HG03095 (cell line): ENCODE data around the gene ATG5.
"Not testable (repeated sequence)": the region's sequence is repeated elsewhere in the genome, so short reads cannot be mapped to it uniquely, and the experiment has no call there.

Source experiments
- ATAC-seq: cut with Tn5 transposase; IDR thresholded peaks from one replicate; pipeline ENCODE4 v1.9.1; 2021; ENCODE audit warnings: moderate library complexity; ENCODE audit not compliant: unreplicated experiment

ATG5 gene

DNA sequence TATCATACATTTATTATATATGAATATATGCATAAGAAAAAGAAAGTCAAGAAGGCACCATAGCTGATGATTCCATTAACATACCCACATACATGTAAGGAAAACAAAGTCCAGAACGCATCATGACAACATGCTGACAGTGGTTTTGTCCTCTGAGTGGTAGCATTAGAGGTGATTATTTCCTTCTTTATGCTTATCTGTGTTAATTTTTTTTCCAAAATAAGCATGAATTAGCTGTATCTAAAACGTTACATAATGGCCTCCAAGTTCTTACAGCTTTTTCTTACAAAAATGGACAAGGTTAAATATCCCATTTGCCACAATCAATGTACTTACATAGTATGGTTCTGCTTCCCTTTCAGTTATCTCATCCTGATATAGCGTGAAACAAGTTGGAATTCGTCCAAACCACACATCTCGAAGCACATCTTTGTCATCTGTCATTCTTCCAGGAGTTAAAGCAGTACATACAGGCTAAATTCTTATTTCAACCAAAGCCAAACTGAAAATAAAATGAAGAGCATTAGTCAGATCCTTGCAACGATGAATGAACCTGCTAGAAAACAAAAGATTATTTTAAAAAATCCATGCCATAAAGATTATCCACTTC, 9.7 kb downstream of the ATG5 start:
- no peak for ATAC-seq

DNA sequence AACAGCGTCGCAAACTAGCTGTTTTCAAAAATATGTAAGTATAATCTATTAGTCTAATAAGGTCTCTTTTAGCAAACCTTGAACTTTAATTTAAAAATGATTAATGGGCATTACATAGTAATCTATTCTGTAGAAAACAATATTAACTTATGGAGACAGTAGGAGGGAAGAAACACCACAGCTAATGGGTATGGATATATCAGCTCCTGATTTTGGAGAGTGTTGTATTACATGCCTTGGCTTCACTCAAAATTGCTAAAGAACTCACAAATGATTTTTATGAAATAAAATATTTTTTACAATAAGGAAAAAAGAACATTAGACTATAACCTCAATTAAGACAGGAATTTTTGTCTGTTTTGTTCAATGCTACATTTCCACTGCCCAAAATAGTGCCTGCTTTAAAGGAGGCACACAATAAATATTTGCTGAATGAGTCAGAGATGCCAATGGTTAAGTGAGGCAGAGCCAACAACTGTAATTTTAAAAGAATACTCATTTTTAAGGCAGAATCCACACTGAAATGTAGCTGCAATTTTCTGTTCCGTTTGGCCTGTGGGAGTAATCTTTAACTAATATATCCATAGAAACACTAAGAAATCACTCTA, 15.7 kb downstream of the ATG5 start:
- ATAC-seq, result no peak

DNA sequence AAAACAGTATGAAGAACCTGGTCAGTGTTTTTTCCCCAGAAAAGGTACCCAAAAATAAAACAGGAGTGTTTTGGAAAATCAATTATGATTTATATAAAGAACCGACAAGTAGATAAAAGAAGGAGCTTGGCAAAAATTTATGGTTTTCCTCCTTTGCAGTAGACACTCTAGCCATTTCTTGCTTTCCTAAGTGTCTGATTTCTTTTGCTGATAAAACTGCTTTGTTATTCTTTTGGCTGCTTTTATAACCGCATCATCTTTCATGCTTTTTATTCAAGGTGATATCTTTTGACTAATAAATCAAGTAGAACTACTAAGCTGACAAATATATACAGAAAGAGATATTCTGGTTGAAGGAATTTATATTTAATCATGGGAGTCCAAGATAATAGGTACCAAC, 16.6 kb downstream of the ATG5 start:
- ATAC-seq, result no peak

DNA sequence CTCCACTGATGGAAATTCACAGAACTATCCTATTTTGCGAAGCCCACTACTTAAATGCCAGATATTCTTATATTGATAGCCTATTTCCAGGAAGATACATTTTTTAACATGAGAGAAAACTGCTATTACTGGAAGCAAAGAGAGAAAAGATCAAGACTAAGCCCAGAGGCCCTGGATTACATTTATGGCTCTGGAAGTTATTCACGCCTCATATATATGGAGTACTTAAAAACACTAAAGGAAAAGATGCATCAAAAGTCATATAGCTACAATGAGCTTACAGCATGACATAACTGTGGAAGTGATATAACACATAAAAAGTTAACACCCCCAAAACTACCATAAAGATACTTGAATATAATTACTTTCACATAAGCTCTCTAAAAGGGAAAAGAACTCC, 19.8 kb downstream of the ATG5 start:
- no peak for ATAC-seq

DNA sequence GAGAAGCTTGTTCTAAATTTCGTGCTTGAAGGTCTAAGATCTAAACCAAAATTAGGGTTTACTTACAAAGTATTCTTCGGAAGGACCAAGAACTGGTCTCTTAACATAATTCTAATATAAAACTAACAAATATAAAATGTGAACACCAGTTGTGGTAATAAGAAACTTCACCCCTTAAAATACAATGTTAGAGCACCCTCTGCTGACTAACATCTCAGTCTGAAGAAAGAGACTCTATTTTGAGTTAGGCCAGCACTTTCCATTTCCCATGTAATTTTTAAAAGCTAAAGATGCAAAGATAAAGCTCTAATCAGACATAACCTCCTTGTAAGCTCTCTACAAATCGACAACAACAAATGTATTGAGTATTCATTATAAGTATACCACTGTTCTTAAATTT, 24.6 kb downstream of the ATG5 start:
- ATAC-seq, result no peak

DNA sequence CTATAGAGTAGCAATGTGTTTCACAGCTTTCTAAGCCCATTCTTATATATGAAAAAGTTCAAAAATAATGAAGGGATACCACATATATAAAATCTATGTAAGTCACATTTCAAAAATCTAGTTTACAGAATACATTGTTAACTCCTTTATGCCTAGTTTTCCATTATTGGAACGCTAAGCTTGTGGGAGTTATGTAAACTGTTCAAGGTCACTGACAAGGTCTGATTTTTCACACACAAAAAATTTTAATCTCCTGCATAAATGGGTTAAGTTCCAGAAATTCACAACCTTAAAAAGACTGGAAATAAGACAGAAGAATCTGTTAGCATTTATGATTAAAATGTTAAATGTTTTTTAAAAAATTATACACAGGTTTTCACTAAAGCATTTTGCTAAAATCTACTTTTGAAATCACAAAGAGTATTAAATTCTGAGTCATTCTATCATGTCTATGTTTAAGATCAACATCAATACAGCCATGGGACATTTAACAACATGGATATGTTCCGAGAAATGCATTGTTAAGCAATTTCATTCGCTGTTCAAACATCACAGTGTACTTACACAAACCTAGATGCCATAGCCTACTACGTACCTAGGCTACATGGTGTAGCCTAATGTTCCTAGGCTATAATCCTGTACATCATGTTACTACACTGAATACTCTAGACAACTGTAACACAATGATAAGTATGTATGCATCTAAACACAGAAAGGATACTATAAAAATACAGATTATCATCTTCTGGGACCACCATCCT, 25.4 kb downstream of the ATG5 start:
- ATAC-seq, result no peak

DNA sequence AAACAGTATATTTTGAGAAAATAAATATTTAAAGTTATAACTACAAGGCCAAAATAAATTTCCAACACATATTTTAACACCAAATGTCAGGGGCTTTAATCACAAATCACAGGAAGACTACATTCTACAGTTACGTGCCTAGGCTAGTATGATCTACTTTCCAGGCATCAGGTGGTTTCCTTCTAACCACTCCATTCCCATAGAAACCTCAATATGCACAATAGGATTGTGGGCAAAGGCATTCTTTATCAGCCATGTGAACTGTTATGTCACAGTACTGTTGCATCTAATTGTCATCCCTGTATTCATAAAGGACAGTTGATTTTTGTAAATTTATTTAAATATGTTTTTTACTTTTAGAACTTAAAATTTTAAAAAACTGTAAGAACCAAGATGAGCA, 32.4 kb downstream of the ATG5 start:
- no peak for ATAC-seq

DNA sequence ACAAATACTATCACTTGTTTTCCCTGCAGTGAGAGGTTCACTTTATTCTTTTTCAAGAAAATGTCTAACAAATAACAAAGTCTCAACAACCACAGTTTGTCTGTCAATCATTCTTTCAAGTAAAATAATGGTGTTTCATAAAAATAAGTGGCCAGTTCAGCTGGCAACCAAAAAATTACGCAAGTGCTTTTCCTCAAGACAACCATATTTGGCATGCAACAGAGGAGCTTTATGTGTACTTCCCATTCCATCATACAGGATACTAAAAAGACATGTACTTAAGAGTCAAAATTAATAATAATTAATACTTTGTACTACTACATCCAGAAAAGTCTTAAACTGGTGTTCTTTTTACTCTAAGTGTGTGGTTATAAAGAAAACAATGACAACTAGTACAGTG, 34.6 kb downstream of the ATG5 start:
- ATAC-seq, result no peak

DNA sequence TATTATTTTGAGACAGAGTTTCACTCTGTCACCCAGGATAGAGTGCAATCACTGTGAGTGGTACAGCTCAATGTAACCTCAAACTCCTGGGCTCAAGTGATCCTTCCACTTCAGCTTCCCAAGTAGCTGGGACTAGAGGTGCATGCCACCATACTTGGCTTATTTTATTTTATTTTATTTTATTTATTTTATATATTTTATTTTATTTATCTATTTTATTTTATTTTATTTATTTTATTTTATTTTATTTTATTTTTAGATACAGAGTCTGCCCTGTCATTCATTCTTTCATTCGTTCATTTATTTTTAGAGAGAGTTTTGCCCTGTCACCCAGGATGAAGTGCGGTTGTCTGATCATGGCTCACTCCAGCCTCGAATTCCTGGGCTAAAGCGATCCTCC, 35.5 kb downstream of the ATG5 start:
- no peak for ATAC-seq

DNA sequence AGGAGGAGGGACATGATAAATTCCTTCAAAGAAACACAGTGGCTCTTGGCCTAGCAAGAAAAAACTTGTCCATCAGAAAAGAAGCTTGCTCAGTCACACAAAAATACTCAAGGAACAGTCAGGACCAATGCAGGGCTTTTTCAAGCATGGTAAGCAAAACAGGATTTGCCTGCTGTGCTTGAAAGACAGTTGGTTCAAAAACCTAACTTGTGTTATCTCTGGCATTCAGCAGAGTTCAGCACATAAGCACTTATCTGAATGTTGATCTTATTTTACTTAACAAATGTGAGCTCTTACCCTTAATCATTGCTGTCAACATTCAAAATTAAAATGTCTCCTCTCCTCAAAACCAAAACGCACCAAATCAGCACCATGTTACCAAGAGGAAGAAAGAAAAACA, 38.3 kb downstream of the ATG5 start:
- no peak for ATAC-seq

DNA sequence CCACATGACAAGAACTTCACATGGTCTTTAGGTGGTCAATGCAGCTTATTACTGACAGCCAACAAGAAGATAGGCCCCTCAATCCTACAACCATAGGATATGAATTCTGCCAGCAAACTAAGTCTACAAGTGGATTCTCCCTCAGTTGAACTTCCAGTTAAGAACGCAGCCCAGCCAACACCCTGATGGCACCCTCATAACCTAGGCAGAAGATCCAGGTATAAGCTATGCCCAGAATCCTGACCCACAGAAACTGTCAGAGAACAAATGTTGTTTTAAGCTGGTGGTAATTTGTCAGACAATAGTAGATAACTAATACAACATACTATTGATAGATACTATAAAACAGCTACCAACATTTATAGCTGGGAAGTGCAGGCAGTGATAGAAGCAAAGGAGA, 38.8 kb downstream of the ATG5 start:
- no peak for ATAC-seq

DNA sequence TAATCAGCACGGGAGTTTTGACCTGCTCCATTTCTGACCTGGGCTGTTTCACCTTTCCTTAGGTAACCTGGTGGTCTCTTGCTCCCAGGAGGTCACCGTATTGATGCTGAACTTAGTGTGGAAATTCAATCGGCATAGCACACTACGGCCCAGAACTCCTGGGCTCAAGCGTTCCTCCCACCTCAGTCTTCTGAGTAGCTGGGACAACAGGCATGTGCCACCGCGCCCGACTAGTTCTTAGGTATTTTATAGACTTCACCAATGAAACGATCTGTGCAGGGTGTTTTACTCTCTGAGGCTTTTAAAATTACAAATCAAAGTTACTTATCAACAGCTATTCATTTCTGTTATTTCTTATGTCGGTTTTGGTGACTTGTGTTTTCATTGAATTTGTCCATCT, 42.1 kb downstream of the ATG5 start:
- ATAC-seq, result no peak

DNA sequence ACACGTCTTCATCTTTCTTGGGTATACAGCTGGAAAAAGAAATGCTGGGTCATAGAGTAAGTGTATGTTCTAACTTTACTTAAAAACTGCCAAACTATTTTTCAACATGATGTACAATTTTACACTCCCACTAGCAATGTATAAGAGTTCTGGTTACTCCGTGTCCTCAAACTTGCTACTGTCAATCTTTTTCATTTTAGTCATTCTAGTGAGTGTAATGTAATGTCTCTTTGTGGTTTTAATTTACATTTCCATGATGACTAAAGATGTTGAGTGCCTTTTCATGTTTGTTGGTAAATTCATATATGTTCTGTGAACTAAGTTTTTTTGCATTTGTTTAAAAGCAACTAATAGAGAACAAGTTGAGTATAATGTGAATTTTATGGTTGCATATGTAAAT, 43.9 kb downstream of the ATG5 start:
- ATAC-seq, result no peak

DNA sequence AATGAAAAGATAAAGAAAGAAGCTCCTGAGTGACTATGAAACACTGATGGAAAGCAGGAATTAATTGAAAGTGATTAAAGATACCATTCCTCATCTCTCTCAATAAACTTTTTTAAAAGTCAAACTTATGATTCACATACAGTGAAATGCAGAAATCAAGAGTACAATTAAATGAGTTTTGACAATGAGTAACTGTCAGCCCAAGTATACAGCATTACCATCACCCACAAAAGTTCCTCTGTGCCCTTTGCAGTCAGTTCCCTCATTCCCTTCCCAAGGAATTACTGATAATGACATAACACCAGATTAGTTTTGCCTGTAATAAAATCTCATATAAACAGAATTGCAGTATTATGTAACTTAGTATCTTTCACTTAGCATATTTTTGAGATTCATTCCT, 44.5 kb downstream of the ATG5 start:
- ATAC-seq, result no peak

DNA sequence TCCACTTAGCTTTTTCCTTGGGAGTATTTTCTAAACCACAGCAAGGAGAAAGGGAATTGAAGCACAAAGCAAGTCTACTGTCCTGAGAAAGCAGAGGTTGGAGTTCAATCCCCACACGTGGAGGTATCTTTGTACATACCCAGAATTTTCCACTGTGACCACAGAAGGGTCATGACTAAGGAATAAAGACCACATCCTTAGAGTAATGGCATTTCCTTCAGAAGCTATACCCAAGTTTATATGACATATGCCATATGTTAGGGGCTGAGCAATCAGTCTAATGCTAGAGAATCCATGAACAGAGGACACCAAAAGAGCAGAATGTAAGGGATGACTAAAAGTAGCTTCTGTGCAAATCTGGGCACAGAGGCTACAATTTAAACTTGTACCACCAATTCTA, 46.4 kb downstream of the ATG5 start:
- no peak for ATAC-seq

DNA sequence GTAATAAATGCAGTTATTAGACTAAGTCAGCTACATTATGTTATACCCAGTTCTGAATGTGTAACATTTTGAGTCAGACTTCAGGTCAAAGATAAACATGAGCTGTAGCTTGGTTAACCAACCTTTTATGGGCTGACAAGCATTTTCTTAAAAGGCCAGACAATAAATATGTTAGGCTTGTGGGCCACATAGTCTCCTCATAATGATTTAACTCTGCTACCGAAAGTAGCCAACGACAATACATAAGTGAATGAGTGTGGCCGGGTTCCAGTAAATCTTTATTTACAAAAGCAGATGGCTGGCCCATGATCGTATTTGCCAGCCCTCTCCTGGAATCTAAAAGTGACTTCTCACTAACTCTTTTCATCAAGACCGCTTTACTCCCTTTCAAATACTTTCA, 49.9 kb downstream of the ATG5 start:
- no peak for ATAC-seq

DNA sequence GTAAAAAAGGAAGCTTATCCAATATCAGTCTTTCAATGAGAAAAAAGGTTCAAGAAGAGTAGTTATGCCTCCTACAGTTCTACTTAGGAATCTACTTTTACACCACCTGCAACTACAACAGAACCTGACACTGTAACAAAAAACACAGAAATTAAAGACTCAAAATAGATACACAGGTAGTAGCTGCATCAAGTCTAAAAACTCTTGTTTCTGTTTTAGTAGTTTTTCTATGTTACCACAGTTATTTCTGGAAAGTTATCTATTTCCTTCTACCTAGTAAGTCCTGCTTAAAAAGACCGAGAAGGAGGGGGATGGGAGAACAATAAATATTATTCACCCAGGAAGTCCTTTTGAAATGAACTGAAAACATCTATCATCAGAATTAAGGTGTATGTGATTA, 52.5 kb downstream of the ATG5 start:
- no peak for ATAC-seq

DNA sequence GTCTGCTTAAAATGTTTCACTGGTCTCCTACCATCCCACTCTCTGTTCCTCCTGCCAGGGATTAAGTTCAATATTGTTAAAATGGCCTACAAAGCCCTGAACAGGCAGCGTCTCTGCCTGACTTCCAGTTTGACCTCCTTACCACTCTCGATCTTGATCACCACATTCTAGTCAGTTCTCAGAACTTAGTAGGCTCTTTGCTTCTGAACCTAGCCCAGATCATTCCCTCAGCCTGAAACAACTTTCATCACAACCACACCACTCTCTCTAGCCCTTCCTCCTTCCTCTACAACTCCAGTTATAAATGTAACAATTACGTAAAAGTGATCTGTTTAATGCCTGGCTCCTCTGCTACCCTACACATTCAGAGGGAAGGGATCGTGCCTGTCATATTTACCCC, 53.3 kb downstream of the ATG5 start:
- ATAC-seq, result no peak

DNA sequence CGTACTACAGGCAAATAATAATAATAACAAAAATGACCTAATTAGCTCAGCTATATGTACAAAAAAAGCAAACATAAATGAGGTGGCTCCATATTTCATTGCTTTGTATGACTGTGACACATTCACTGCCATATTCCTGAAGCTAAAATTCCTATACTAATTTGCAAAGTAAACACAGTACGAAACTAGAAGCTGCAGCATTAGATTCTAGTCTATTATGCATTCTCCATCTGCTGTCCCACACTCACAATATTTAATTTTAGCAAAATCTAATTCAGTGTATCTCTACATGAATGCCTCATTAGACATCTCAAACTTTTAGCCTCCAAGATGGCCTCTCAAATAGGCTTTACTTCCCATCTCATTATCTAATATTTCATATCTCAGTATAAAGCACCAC, 55.1 kb downstream of the ATG5 start:
- ATAC-seq, result no peak

DNA sequence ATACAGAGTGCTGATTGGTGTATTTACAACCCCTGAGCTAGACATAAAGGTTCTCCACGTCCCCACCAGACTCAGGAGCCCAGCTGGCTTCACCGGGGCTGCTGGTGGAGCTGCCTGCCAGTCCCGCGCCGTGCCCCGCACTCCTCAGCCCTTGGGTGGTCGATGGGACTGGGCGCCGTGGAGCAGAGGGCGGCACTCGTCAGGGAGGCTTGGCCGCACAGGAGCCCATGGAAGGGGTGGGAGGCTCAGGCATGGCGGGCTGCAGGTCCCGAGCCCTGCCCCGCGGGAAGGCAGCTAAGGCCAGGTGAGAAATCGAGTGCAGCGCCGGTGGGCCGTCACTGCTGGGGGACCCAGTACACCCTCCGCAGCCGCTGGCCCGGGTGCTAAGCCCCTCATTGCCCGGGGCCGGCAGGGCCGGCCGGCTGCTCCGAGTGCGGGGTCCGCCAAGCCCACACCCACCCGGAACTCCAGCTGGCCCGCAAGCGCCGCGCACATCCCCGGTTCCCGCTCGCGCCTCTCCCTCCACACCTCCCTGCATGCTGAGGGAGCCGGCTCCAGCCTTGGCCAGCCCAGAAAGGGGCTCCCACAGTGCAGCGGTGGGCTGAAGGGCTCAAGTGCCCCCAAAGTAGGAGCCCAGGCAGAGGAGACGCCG, 56.2 kb downstream of the ATG5 start:
- not testable (repeated sequence) for ATAC-seq

DNA sequence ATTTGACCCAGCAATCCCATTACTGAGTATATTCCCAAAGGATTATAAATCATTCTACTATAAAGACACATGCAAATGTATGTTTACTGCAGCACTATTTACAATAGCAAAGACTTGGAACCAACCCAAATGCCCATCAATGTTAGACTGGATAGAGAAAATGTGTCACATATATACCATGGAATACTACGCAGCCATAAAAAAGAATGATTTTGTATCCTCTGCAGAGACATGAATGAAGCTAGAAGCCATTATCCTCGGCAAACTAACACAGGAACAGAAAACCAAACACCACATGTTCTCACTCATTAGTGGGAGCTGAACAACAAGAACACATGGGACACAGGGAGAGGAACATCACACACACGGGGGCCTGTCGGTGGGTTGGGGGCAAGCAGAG, 57.1 kb downstream of the ATG5 start:
- ATAC-seq, result not testable (repeated sequence)

DNA sequence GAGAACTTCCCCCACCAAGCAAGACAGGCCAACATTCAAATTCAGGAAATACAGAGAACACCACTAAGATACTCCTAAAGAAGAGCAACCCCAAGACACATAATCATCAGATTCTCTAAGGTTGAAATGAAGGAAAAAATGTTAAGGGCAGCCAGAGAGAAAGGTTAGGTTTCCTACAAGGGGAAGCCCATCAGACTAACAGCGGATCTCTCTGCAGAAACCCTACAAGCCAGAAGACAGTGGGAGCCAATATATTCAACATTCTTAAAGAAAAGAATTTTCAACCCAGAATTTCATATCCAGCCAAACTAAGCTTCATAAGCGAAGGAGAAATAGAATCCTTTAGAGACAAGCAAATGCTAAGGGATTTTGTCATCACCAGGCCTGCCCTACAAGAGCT, 61.1 kb downstream of the ATG5 start:
- not testable (repeated sequence) for ATAC-seq
